Measurements from ENCODE around the gene U2AF2.

DNA sequence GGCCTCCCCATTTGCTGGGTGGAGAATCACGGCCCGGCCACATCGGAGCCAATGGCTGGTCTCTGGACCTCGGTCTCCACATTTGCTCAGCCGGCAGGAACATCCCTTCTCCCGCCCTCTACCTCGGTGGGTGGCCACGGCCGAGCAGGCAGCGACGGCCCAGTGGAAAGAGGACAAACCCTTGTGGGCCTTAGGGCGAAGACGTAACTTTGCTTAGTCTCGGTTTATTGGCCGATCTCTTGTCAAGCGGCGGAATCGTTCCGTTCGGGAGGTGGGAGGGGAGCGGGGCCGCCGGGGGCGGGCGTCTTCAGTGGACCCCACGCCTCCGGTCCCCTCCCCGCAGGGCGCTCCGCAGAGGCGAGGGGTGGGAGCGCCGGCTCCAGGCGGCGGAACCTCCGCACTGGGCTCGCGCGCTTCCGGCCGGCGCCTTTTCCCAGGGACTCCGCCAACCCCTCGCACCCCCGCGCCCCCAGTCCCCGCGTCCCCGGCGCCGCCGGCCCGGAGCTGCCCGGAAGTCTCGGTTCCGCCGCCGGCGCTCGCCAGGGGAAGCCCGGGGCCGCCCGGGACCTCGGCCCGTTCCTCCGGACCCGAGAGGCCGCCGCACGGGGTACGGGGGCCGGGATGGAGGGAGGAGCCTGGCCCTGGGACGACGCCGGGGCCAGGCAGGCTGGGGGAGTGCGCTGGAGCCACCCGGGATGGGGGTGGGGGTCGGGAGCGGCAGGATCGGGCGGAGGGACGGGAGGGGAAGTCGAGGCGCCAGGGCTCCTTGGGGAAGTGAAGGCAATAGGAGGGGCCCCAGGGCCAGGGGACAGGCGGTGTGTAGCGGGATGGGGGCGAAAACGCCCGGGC, 14.0 kb upstream of the U2AF2 start, which contains the start of gene ZNF580:
- TF ChIP-seq, protein P1, sequence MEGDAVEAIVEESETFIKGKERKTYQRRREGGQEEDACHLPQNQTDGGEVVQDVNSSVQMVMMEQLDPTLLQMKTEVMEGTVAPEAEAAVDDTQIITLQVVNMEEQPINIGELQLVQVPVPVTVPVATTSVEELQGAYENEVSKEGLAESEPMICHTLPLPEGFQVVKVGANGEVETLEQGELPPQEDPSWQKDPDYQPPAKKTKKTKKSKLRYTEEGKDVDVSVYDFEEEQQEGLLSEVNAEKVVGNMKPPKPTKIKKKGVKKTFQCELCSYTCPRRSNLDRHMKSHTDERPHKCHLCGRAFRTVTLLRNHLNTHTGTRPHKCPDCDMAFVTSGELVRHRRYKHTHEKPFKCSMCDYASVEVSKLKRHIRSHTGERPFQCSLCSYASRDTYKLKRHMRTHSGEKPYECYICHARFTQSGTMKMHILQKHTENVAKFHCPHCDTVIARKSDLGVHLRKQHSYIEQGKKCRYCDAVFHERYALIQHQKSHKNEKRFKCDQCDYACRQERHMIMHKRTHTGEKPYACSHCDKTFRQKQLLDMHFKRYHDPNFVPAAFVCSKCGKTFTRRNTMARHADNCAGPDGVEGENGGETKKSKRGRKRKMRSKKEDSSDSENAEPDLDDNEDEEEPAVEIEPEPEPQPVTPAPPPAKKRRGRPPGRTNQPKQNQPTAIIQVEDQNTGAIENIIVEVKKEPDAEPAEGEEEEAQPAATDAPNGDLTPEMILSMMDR (IDR thresholded peaks at IDR 0.05; ENCODE audit: poor library complexity), result no peak
- TF ChIP-seq EZH2 (IDR thresholded peaks at IDR 0.05; ENCODE audit: borderline replicate concordance) (no peak), EZH2phosphoT487 (IDR thresholded peaks at IDR 0.05; ENCODE audit: low read depth, severe bottlenecking, unreplicated experiment) (no peak)

All from hepatocyte (in vitro differentiated cells).